IMR-90 (cell line): Measurements from ENCODE around the gene BCL2L15. TPM values are rescaled to one million over a fixed set of nuclear protein-coding genes. Genes with fewer than 3 reads are reported as not detected.

Experiments used
- ATAC-seq: fragments of 200-7000 bp; cut with Tn5 transposase; 2 replicates; pipeline ENCODE4 v1.9.1; 2020; ENCODE audit warnings: low read depth, mild to moderate bottlenecking, moderate library complexity
- BruUV-seq: library from RNA; stranded (reverse); fragments of 400-500 nt; replicated peaks from 2 replicates; lab custom pipeline; 2021; lab: Mats Ljungman, UMichigan
- CTCF ChIA-PET: fragments of 300-600 bp; formaldehyde crosslinking; extraction: SDS; loops from one replicate; lab custom pipeline; 2021; ENCODE audit warnings: antibody characterized with exemption; lab: Yijun Ruan, JAX
- POLR2A ChIA-PET: fragments of 300-600 bp; sonication (Branson Sonifier 250); formaldehyde crosslinking; loops from one replicate; lab custom pipeline; 2022; ENCODE audit warnings: antibody characterized with exemption; ENCODE audit not compliant: unreplicated experiment; lab: Charles Lee
- DNase-seq: peaks from one replicate; pipeline ENCODE4 v3.0.0; 2013
- H2AFZ ChIP-seq: replicated peaks from 2 replicates; pipeline ENCODE3; 2013; ENCODE audit warnings: low read length, mild to moderate bottlenecking; ENCODE audit not compliant: poor library complexity
- H2AK5ac ChIP-seq: 2 replicates; pipeline ENCODE4 v1.6.1; 2013; ENCODE audit warnings: low read depth, low read length, inconsistent platforms
- H2AK9ac ChIP-seq: replicated peaks from 2 replicates; pipeline ENCODE3; 2013; ENCODE audit warnings: mild to moderate bottlenecking, low read depth, low read length, moderate library complexity; ENCODE audit not compliant: poor library complexity
- H2BK120ac ChIP-seq: 2 replicates; pipeline ENCODE4 v1.6.1; 2013; ENCODE audit warnings: low read depth, low read length, inconsistent platforms
- H2BK15ac ChIP-seq: 3 replicates; pipeline ENCODE4 v1.6.1; 2013; ENCODE audit warnings: low read depth, low read length, inconsistent platforms
- H2BK20ac ChIP-seq: 2 replicates; pipeline ENCODE4 v1.6.1; 2013; ENCODE audit warnings: low read depth, mild to moderate bottlenecking, inconsistent platforms, low read length, moderate library complexity
- H2BK5ac ChIP-seq: 2 replicates; pipeline ENCODE4 v1.6.1; 2013; ENCODE audit warnings: mild to moderate bottlenecking, low read depth, low read length, inconsistent platforms; ENCODE audit not compliant: poor library complexity, severe bottlenecking
- H3K14ac ChIP-seq: replicated peaks from 2 replicates; pipeline ENCODE4 v1.6.1; 2013; ENCODE audit warnings: low read depth, low read length, inconsistent platforms
- H3K18ac ChIP-seq: 2 replicates; pipeline ENCODE4 v1.6.1; 2013; ENCODE audit warnings: low read depth, low read length, control low read depth
- H3K23ac ChIP-seq: 2 replicates; pipeline ENCODE4 v1.6.1; 2013; ENCODE audit warnings: low read depth, low read length, inconsistent platforms
- H3K27ac ChIP-seq: 2 replicates; pipeline ENCODE4 v1.5.1; 2013; ENCODE audit warnings: mild to moderate bottlenecking, control low read depth, low read length; ENCODE audit not compliant: insufficient read depth
- H3K27me3 ChIP-seq: 2 replicates; pipeline ENCODE4 v1.6.1; 2013; ENCODE audit warnings: low read length; ENCODE audit not compliant: control insufficient read depth, insufficient read depth
- H3K36me3 ChIP-seq: 2 replicates; pipeline ENCODE4 v1.6.1; 2013; ENCODE audit warnings: low read length, mixed read lengths; ENCODE audit not compliant: control insufficient read depth, insufficient read depth
- H3K4ac ChIP-seq: 2 replicates; pipeline ENCODE4 v1.6.1; 2013; ENCODE audit warnings: low read depth, low read length, inconsistent platforms
- H3K4me1 ChIP-seq: 2 replicates; pipeline ENCODE4 v1.6.1; 2013; ENCODE audit warnings: low read length, mixed read lengths; ENCODE audit not compliant: control insufficient read depth, insufficient read depth
- H3K4me2 ChIP-seq: 2 replicates; pipeline ENCODE4 v1.6.1; 2013; ENCODE audit warnings: low read depth, mild to moderate bottlenecking, control low read depth, low read length, moderate library complexity
- H3K4me3 ChIP-seq: 2 replicates; pipeline ENCODE4 v1.5.1; 2013; ENCODE audit warnings: low read depth, mild to moderate bottlenecking, control low read depth, low read length, moderate library complexity; ENCODE audit not compliant: insufficient read depth
- H3K56ac ChIP-seq: 2 replicates; pipeline ENCODE4 v1.6.1; 2013; ENCODE audit warnings: low read length, inconsistent platforms; ENCODE audit not compliant: insufficient read depth; ENCODE audit errors: extremely low read depth
- H3K79me1 ChIP-seq, 2 experiments: 2 replicates each; pipeline ENCODE4 v1.6.1; 2013; ENCODE audit warnings: low read length in 2 of 2, inconsistent platforms in 1 of 2, low read depth in 1 of 2
- H3K9ac ChIP-seq: 2 replicates; pipeline ENCODE4 v1.6.1; 2013; ENCODE audit warnings: low read depth, low read length, control low read depth
- H3K9me1 ChIP-seq: 2 replicates; pipeline ENCODE4 v1.6.1; 2013; ENCODE audit warnings: low read length, inconsistent platforms; ENCODE audit not compliant: insufficient read depth
- H3K9me3 ChIP-seq: 2 replicates; pipeline ENCODE4 v1.6.1; 2013; ENCODE audit warnings: low read length; ENCODE audit not compliant: control insufficient read depth, insufficient read depth
- H4K20me1 ChIP-seq: 2 replicates; pipeline ENCODE4 v1.6.1; 2013; ENCODE audit warnings: low read length, inconsistent platforms; ENCODE audit not compliant: insufficient read depth
- H4K5ac ChIP-seq: 2 replicates; pipeline ENCODE4 v1.6.1; 2013; ENCODE audit warnings: mild to moderate bottlenecking, low read depth, low read length, control low read depth
- H4K8ac ChIP-seq, 2 experiments: 2 replicates each; pipeline ENCODE4 v1.6.1; 2013; ENCODE audit warnings: low read depth in 2 of 2, low read length in 2 of 2, control low read depth in 1 of 2, inconsistent platforms in 1 of 2
- H4K91ac ChIP-seq: 2 replicates; pipeline ENCODE4 v1.6.1; 2013; ENCODE audit warnings: low read depth, low read length, inconsistent platforms; ENCODE audit not compliant: insufficient read depth
- CEBPB ChIP-seq: IDR thresholded peaks from 2 replicates; pipeline ENCODE4 v1.6.1; 2012; ENCODE audit warnings: low read depth, low read length, improper control_type of control experiment
- CHD1 ChIP-seq: IDR thresholded peaks from 2 replicates; pipeline ENCODE4 v1.6.1; 2012; ENCODE audit warnings: low read depth, low read length, improper control_type of control experiment
- FOS ChIP-seq: fragments of 150-350 bp; IDR thresholded peaks from 2 replicates; pipeline ENCODE4 v1.6.1; 2016; ENCODE audit warnings: low read depth, low read length
- MAFK ChIP-seq: IDR thresholded peaks from 2 replicates; pipeline ENCODE4 v1.6.1; 2012; ENCODE audit warnings: low read depth, low read length, improper control_type of control experiment
- MAZ ChIP-seq: IDR thresholded peaks from 2 replicates; pipeline ENCODE4 v1.6.1; 2012; ENCODE audit warnings: low read depth, mild to moderate bottlenecking, low read length, improper control_type of control experiment, moderate library complexity, borderline replicate concordance
- MXI1 ChIP-seq: IDR thresholded peaks from 2 replicates; pipeline ENCODE4 v1.6.1; 2012; ENCODE audit warnings: low read depth, mild to moderate bottlenecking, low read length, moderate library complexity, borderline replicate concordance
- NFE2L2 ChIP-seq: fragments of 150-350 bp; IDR thresholded peaks from 2 replicates; pipeline ENCODE4 v1.6.1; 2016; ENCODE audit warnings: low read depth, mild to moderate bottlenecking, low read length
- RAD21 ChIP-seq: IDR thresholded peaks from 2 replicates; pipeline ENCODE4 v1.6.1; 2012; ENCODE audit warnings: low read length, improper control_type of control experiment
- SMC3 ChIP-seq: fragments of 150-350 bp; IDR thresholded peaks from 2 replicates; pipeline ENCODE4 v1.6.1; 2016; ENCODE audit warnings: low read depth, mild to moderate bottlenecking, antibody characterized with exemption, low read length, moderate library complexity
- WGBS, 2 experiments: methylation state at CpG; one replicate each; pipeline versions ENCODE4 v1.1.5 to v1.1.7; 2013; ENCODE audit warnings: missing lambda C conversion rate in 2 of 2; ENCODE audit not compliant: insufficient read length in 1 of 2; ENCODE audit errors: extremely low coverage in 2 of 2; 5-methylcytosine and 5-hydroxymethylcytosine counted together
- dilution Hi-C: fragments of 300-500 bp; cut with HindIII; formaldehyde crosslinking; loops from one replicate; pipeline ENCODE4 v1.14.3; 2018; ENCODE audit warnings: low sequenced_read_pairs; ENCODE audit not compliant: unreplicated experiment
- in situ Hi-C: fragments of 300-500 bp; cut with MboI; formaldehyde crosslinking; loops from 3 replicates; pipeline ENCODE4 v1.14.3; 2019; ENCODE audit warnings: low sequenced_read_pairs, inconsistent platforms, mixed read lengths
- intact Hi-C: fragments of 100-400 bp; cut with micrococcal nuclease; formaldehyde crosslinking; loops from 2 replicates; pipeline ENCODE4 v1.10.0; 2022
- polyA plus RNA-seq, 3 experiments: library from polyadenylated mRNA; depleted of rRNA; stranded (reverse); fragments of >200 nt; gene quantifications; 2 replicates each; pipeline ENCODE4 v1.2.3, GENCODE V29; 2012; ENCODE audit warnings: low replicate concordance in 1 of 3
- total RNA-seq: library from RNA; depleted of rRNA; stranded (reverse); fragments of >200 nt; gene quantifications from 2 replicates; pipeline ENCODE4 v1.2.3, GENCODE V29; 2012
- TF ChIP-seq, protein P1 (sequence below): conservative IDR thresholded peaks from 2 replicates; pipeline ENCODE4 v1.5.1; 2012; ENCODE audit warnings: mild to moderate bottlenecking, low read depth, low read length, improper control_type of control experiment
- TF ChIP-seq, protein P2 (sequence below): fragments of 150-350 bp; IDR thresholded peaks from 2 replicates; pipeline ENCODE4 v1.6.1; 2016; ENCODE audit warnings: low read depth, mild to moderate bottlenecking, low read length, moderate library complexity, borderline replicate concordance
- TF ChIP-seq, protein P3 (sequence below): fragments of 150-350 bp; IDR thresholded peaks from 2 replicates; pipeline ENCODE4 v1.6.1; 2017; ENCODE audit warnings: mild to moderate bottlenecking, antibody characterized with exemption, low read length, low read depth

Gene BCL2L15
- total and polyA plus RNA-seq, 2 of the 4 experiments (the other 2 are of a cell fraction): under 0.01 to 0.15 TPM

DNA sequence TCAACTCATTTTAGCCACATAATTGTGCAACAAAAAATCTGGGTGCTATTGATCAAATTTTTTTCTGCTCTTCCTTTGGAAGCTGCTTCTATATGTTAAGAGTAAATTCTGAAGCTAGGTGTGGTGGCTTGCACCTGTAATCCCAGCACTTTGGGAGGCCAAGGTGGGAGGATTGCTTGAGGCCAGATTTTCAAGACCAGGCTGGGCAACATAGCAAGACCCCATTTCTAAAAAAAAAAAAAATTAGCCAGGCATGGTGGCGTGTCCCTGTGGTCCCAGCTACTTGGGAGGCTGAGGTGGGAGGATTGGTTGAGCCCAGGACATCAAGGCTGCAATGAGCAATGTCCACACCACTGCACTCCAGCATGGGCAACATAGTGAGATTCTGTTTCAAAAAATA, 50.8 kb downstream of the BCL2L15 start:
- Histone ChIP-seq H2BK15ac (no peak overlapping the region), H4K91ac (no peak overlapping the region), H3K56ac (no peak overlapping the region), H3K23ac (no peak overlapping the region), H2BK5ac (no peak overlapping the region), H3K9ac (no peak overlapping the region), H2AK5ac (no peak overlapping the region), H3K27me3 (no peaks in the 10 kb centered on the region), H3K14ac (no peak overlapping the region), H3K4me1 (no peaks in the 10 kb centered on the region), H2AK9ac (no peak overlapping the region), H2BK20ac (no peak overlapping the region), H3K36me3 (no peaks in the 10 kb centered on the region), H3K79me1 (no peaks in the 10 kb centered on the region), H3K18ac (no peak overlapping the region), H4K5ac (no peak overlapping the region), H4K8ac (no peak overlapping the region), H2AFZ (no peak overlapping the region), H2BK120ac (no peak overlapping the region), H3K9me1 (no peaks in the 10 kb centered on the region), H4K20me1 (no peaks in the 10 kb centered on the region), H3K4ac (no peak overlapping the region), H3K9me3 (no peaks in the 10 kb centered on the region), H3K4me2 (no peak overlapping the region), H3K27ac (no peak overlapping the region), H3K4me3 (no peak overlapping the region)
- in situ Hi-C loops (loop anchor here (5.0 to 10.0 kb wide), 2 partner anchors 66 to 128 kb away; partner anchors contain the start of gene AP4B1), dilution Hi-C loops (no loop called here), intact Hi-C loops (loop anchor here (5.0 kb wide), 2 partner anchors 111 to 126 kb away; no protein-coding TSS in a partner anchor)
- ATAC-seq: no peak
- TF ChIP-seq, protein P1, sequence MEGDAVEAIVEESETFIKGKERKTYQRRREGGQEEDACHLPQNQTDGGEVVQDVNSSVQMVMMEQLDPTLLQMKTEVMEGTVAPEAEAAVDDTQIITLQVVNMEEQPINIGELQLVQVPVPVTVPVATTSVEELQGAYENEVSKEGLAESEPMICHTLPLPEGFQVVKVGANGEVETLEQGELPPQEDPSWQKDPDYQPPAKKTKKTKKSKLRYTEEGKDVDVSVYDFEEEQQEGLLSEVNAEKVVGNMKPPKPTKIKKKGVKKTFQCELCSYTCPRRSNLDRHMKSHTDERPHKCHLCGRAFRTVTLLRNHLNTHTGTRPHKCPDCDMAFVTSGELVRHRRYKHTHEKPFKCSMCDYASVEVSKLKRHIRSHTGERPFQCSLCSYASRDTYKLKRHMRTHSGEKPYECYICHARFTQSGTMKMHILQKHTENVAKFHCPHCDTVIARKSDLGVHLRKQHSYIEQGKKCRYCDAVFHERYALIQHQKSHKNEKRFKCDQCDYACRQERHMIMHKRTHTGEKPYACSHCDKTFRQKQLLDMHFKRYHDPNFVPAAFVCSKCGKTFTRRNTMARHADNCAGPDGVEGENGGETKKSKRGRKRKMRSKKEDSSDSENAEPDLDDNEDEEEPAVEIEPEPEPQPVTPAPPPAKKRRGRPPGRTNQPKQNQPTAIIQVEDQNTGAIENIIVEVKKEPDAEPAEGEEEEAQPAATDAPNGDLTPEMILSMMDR: no peak
- TF ChIP-seq SMC3 (no peak), MAZ (no peak), FOS (no peak), NFE2L2 (no peak), CEBPB (no peak), CHD1 (no peak), RAD21 (no peak), MXI1 (no peak), MAFK (no peak)
- TF ChIP-seq, protein P2, sequence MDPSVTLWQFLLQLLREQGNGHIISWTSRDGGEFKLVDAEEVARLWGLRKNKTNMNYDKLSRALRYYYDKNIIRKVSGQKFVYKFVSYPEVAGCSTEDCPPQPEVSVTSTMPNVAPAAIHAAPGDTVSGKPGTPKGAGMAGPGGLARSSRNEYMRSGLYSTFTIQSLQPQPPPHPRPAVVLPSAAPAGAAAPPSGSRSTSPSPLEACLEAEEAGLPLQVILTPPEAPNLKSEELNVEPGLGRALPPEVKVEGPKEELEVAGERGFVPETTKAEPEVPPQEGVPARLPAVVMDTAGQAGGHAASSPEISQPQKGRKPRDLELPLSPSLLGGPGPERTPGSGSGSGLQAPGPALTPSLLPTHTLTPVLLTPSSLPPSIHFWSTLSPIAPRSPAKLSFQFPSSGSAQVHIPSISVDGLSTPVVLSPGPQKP: no peak
- TF ChIP-seq, protein P3, sequence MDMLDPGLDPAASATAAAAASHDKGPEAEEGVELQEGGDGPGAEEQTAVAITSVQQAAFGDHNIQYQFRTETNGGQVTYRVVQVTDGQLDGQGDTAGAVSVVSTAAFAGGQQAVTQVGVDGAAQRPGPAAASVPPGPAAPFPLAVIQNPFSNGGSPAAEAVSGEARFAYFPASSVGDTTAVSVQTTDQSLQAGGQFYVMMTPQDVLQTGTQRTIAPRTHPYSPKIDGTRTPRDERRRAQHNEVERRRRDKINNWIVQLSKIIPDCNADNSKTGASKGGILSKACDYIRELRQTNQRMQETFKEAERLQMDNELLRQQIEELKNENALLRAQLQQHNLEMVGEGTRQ: no peak
- POLR2A ChIA-PET: interaction anchor here (0.6 kb wide), 1 partner anchor 117 kb away, joined by 4 read pairs; no protein-coding TSS in a partner anchor
- CTCF ChIA-PET: interaction anchor here (1.1 to 2.3 kb wide), 2 partner anchors 19 to 94 kb away, joined by 3 to 6 read pairs; no protein-coding TSS in a partner anchor
- no TSS peak for BruUV-seq
- no peak for DNase-seq
- no CpG with 5 or more reads among the region's 1 CpG for WGBS, 2 experiments
